ENCODE results near the gene ATXN1.

DNA sequence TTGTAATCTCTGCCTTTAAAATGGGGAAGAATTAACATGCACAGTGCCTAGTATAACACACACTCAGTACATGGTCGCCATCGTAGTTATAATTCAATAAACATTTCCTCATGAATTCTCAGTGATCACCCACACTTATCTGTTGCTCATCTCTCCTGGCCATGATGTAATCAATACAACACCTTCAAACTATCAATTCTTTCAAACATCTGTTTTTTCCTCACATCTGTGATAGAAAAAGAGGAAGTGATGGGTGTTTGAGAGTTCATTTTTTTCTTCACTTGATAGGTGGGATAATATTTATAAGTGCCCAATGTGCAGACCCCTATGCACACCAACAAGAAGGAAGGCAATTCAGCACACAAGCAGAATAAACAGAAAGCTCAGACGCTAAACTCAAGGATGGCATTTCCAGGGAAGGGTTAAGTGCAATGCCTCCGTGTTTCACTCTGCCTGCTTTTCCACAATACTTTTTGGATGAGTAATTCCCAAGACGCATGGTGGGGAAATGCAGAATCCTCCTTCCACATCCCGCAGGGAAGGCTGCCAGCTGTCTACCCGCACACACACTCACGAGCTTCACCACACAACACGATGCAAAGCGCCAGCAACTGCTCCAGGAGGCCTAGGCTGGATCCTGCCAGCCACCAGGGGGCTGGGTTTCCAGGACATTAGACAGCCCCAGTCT is 422.5 kb downstream of the ATXN1 start:
- no peak for TF ChIP-seq EZH2 (IDR thresholded peaks at IDR 0.05; ENCODE audit: low read length)
- TF ChIP-seq, protein P1, sequence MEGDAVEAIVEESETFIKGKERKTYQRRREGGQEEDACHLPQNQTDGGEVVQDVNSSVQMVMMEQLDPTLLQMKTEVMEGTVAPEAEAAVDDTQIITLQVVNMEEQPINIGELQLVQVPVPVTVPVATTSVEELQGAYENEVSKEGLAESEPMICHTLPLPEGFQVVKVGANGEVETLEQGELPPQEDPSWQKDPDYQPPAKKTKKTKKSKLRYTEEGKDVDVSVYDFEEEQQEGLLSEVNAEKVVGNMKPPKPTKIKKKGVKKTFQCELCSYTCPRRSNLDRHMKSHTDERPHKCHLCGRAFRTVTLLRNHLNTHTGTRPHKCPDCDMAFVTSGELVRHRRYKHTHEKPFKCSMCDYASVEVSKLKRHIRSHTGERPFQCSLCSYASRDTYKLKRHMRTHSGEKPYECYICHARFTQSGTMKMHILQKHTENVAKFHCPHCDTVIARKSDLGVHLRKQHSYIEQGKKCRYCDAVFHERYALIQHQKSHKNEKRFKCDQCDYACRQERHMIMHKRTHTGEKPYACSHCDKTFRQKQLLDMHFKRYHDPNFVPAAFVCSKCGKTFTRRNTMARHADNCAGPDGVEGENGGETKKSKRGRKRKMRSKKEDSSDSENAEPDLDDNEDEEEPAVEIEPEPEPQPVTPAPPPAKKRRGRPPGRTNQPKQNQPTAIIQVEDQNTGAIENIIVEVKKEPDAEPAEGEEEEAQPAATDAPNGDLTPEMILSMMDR (optimal IDR thresholded peaks at IDR 0.05 in 1 of 3, IDR thresholded peaks at IDR 0.05 in 1 of 3, conservative IDR thresholded peaks at IDR 0.05 in 1 of 3; ENCODE audit: extremely low read depth in 1 of 3, insufficient read depth in 2 of 3, low read length in 3 of 3), result peak; percentile 65 to 72 (median 67)

Measured in keratinocyte (primary cell).